Activated CD8-positive, alpha-beta memory T cell treated with anti-CD3 and anti-CD28 coated beads, Interleukin-2, amount 10 ng/mL, durations not matched to agents 7 days and 5 days (primary cell): Measurements from ENCODE around the gene SLC4A1AP. TPM values are rescaled to one million over a fixed set of nuclear protein-coding genes. Genes with fewer than 3 reads are reported as not detected.
A peak's percentile ranks its signal among the peaks of the same experiment; 100 is the strongest.

Experiments
- ATAC-seq: fragments of 150-1000 bp; cut with Tn5 transposase; one replicate; pipeline ENCODE4 v1.10.0; 2021; ENCODE audit warnings: moderate library complexity
- CTCF ChIA-PET: fragments of 350-600 bp; sonication (Branson Sonifier 250); formaldehyde crosslinking; loops from one replicate; lab custom pipeline; 2021; ENCODE audit warnings: antibody characterized with exemption; lab: Charles Lee
- DNase-seq: peaks from one replicate; pipeline ENCODE4 v3.0.0-alpha.2; 2020
- H3K27ac Mint-ChIP-seq: one replicate; pipeline ENCODE4 v1.8.0; 2021; ENCODE audit warnings: mild to moderate bottlenecking, mixed read lengths
- H3K27me3 Mint-ChIP-seq: one replicate; pipeline ENCODE4 v1.8.0; 2021; ENCODE audit warnings: mixed read lengths
- H3K36me3 Mint-ChIP-seq: one replicate; pipeline ENCODE4 v1.8.0; 2021; ENCODE audit warnings: mild to moderate bottlenecking, mixed read lengths
- H3K4me1 Mint-ChIP-seq: one replicate; pipeline ENCODE4 v1.8.0; 2021; ENCODE audit warnings: mixed read lengths
- H3K4me3 Mint-ChIP-seq: one replicate; pipeline ENCODE4 v1.8.0; 2021; ENCODE audit warnings: mild to moderate bottlenecking, moderate library complexity, mixed read lengths
- H3K9me3 Mint-ChIP-seq: one replicate; pipeline ENCODE4 v1.8.0; 2022; ENCODE audit warnings: low read depth, mixed read lengths
- total RNA-seq, 2 experiments: library from RNA; stranded (reverse); gene quantifications; one replicate each; pipeline ENCODE4 v1.2.3, GENCODE V29; 2021

The SLC4A1AP gene
- total RNA-seq, 2 experiments from 2014 or later: 27.8 to 28.2 TPM

- Mint-ChIP-seq H3K27ac (no peak overlapping the region), H3K36me3 (peaks cover 2% of the 10 kb centered on the region), H3K27me3 (no peaks in the 10 kb centered on the region), H3K4me3 (peak overlapping the region; percentile 37), H3K4me1 (peaks cover 7% of the 10 kb centered on the region), H3K9me3 (no peaks in the 10 kb centered on the region)
- ATAC-seq (peak; percentile 86), DNase-seq (peak; percentile 64)
- CTCF ChIA-PET: interaction anchor here (3.7 kb wide), 1 partner anchor 12 kb away, joined by 14 read pairs; no protein-coding TSS in a partner anchor
These were observed 71.7 kb downstream of the SLC4A1AP start for GRCh38 chr2:27735263-27735904.

DNA sequence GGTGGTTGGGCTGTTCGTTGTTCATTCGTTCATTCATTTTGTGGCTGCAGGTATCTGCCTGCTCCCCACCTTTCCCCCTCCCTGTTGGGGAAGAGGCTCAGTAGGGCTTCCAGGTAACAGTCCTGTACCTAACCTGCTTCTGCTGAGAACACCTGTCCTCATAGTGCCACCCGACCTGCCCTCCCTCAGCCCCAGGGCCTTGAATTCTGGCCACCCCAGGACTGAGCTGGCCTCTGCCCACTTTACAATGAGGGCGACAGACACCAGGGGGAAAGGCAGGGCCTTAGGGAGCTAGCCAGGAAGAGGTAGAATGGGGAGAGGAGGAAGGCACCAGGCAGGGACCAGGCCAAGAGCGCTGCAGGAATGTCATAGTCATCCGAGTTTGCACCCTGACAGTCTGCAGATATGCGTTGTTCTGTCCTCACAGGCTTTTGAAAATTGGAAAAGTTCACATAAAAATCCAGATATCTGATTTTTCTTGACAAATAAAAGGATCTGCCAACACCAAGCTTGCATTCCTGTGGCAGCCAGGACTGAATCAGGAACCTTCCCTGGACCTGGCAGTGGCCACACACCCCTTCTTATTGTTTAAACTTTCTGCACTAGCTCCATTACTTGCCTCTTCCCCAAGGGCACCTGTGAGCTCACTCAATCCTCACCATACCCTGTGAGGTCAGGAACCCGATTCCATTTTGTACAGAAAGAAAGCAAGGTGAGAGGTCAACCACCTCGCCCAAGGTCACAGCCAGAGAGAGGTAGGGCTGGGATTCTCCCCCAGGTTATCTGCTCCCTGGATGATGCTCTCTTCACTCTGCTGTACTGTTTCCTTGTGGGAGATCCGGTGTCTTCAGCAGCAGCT, 72.6 kb downstream of the SLC4A1AP start:
- no peak overlapping the region for H3K27ac Mint-ChIP-seq
- peaks cover 7% of the 10 kb centered on the region for H3K4me1 Mint-ChIP-seq
- CTCF ChIA-PET: interaction anchor here (2.1 to 3.7 kb wide), 2 partner anchors 13 to 18 kb away, joined by 4 to 14 read pairs; no protein-coding TSS in a partner anchor
- H3K27me3 Mint-ChIP-seq: no peaks in the 10 kb centered on the region
- ATAC-seq (no peak), DNase-seq (no peak)
- H3K4me3 Mint-ChIP-seq: no peak overlapping the region
- no peaks in the 10 kb centered on the region for H3K9me3 Mint-ChIP-seq
- peaks cover 2% of the 10 kb centered on the region for H3K36me3 Mint-ChIP-seq

GRCh38 chr2:27736890-27737204, 73.2 kb downstream of the SLC4A1AP start:
- peaks cover 2% of the 10 kb centered on the region for H3K36me3 Mint-ChIP-seq

DNA sequence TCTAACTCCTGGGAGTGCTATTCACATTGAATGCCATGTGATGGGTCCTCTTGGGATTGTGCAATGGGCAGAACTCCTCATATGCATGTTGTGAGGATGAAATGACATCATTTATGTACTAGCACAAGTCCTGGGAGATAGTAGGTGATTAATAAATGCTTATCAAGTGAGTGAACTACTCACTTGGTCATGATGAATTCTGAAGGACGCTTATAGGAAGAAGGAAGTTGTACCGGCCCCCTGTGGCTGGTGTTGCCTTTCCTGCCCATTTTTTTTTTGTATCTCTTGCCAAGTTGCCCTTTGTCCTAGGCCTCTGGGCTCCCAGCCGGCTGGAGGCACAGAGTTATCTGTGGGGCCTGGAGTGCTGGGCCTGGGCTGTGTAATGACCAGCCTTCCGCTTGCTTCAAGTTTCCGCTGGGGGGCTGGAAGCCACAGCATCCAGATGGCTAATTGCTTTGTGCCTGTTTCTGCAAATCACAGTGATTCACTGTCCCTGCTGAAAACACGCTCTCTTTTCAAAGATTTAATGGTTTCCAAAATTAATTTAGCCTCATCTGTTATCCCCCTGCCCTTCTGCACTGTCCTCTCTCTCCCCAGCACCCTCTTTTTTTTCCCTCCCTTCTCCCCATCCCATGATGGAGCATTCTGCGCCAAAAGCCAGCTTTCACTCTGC, 74.1 kb downstream of the SLC4A1AP start:
- Mint-ChIP-seq H3K9me3 (no peaks in the 10 kb centered on the region), H3K36me3 (peaks cover 2% of the 10 kb centered on the region), H3K4me3 (no peak overlapping the region), H3K27me3 (no peaks in the 10 kb centered on the region), H3K27ac (no peak overlapping the region), H3K4me1 (peaks cover 7% of the 10 kb centered on the region)
- CTCF ChIA-PET: interaction anchor here (2.1 to 3.7 kb wide), 2 partner anchors 14 to 17 kb away, joined by 4 to 14 read pairs; no protein-coding TSS in a partner anchor
- DNase-seq (no peak), ATAC-seq (no peak)

More at GRCh38 chr2:27736890-27737204, 73.2 kb downstream of the SLC4A1AP start:
- Mint-ChIP-seq H3K4me3 (no peak overlapping the region), H3K27ac (no peak overlapping the region), H3K9me3 (no peaks in the 10 kb centered on the region), H3K27me3 (no peaks in the 10 kb centered on the region), H3K4me1 (peaks cover 7% of the 10 kb centered on the region)
- ATAC-seq (no peak), DNase-seq (no peak)
- CTCF ChIA-PET: interaction anchor here (2.1 to 3.7 kb wide), 2 partner anchors 13 to 18 kb away, joined by 4 to 14 read pairs; no protein-coding TSS in a partner anchor

DNA sequence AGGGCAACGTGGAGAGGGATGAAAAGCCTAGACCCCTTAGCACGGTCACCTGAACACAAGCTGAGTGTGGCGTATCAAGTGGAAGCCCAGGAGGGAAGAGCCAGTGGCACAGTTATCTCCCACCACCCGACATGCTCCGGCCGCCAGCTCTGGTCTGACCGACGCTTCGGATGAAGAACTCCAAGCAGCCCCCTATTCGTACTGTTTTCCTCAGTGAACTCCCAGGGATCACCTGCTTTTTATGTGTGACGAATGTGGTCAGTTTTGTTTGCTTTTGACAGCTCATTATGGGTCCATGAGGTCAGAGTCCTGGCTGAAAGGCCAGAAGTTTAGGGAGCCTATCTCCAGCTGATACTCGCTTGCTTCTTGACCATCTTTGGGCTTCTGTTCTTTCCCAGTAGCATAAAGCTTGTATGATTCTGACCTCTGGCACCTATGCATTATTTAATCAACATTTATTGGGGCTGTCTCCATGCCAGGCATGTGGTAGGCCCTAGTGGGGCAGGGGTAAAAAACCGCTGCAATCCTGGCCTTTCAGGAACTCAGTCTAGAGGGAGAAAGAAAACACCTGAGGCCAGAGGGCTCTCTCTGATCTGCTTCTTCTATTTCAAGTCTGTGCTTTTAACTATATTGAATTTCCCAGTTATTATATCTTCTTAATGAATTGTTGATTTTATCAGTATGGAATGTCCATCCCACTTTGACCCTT, 74.8 kb downstream of the SLC4A1AP start:
- Mint-ChIP-seq H3K9me3 (no peaks in the 10 kb centered on the region), H3K27me3 (no peaks in the 10 kb centered on the region), H3K36me3 (peaks cover 2% of the 10 kb centered on the region), H3K27ac (no peak overlapping the region), H3K4me3 (no peak overlapping the region), H3K4me1 (peaks cover 7% of the 10 kb centered on the region)
- CTCF ChIA-PET: interaction anchor here (2.1 to 3.7 kb wide), 2 partner anchors 15 to 16 kb away, joined by 4 to 14 read pairs; no protein-coding TSS in a partner anchor
- no peak for ATAC-seq
- DNase-seq: no peak

DNA sequence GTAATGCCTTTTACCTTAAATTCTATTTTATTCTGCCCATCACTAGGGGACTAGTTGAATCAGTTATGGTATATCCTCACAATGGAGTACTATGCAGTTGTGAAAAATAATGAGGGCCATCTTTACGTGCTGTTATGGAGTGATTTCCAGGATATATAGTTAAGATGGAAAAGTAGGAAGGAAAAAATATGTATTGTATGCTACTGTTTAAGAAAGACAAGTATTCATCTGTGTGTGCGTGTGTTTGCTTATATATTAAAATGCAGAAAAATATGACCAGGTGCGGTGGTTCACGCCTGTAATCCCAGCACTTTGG, 75.3 kb downstream of the SLC4A1AP start:
- H3K9me3 Mint-ChIP-seq: no peaks in the 10 kb centered on the region
- no peak overlapping the region for H3K4me3 Mint-ChIP-seq
- H3K4me1 Mint-ChIP-seq: peaks cover 7% of the 10 kb centered on the region

GRCh38 chr2:27741673-27742072, 78.0 kb downstream of the SLC4A1AP start:
- ATAC-seq (no peak), DNase-seq (no peak)
- Mint-ChIP-seq H3K4me3 (no peak overlapping the region), H3K27me3 (peaks cover 6% of the 10 kb centered on the region), H3K9me3 (no peaks in the 10 kb centered on the region), H3K27ac (no peak overlapping the region), H3K36me3 (no peaks in the 10 kb centered on the region), H3K4me1 (no peaks in the 10 kb centered on the region)
- CTCF ChIA-PET: interaction anchor here (0.7 kb wide), 1 partner anchor 10 kb away, joined by 4 read pairs; no protein-coding TSS in a partner anchor

More for the DNA sequence above, 75.3 kb downstream of the SLC4A1AP start:
- no peak for ATAC-seq
- Mint-ChIP-seq H3K27ac (no peak overlapping the region), H3K36me3 (peaks cover 2% of the 10 kb centered on the region), H3K27me3 (no peaks in the 10 kb centered on the region)
- no peak for DNase-seq
- CTCF ChIA-PET: no interaction called here

DNA sequence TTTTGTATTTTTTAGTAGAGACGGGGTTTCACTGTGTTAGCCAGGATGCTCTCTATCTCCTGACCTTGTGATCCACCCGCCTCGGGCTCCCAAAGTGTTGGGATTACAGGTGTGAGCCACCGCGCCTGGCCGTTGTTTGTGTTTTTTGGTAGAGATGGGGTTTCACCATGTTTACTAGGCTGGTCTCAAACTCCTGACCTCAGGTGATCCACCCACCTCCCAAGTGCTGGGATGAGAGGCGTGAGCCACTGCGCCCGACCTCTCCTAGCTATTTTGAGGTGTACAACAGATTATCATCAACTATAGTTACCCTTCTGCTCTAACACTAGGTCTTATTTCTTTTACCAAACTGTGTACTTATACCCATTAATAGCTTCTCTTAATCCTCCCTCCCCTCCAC, 78.9 kb downstream of the SLC4A1AP start:
- Mint-ChIP-seq H3K36me3 (no peaks in the 10 kb centered on the region), H3K4me3 (no peak overlapping the region), H3K27ac (no peak overlapping the region), H3K4me1 (no peaks in the 10 kb centered on the region), H3K27me3 (peaks cover 7% of the 10 kb centered on the region), H3K9me3 (no peaks in the 10 kb centered on the region)
- ATAC-seq: no peak
- CTCF ChIA-PET: no interaction called here
- no peak for DNase-seq

Other genes starting within 250 kb of the SLC4A1AP start
- 100 to 1,000 TPM in 1 of 2 experiments, 10 to 100 TPM in 1; 88.5 to 103 TPM for gene NRBP1, start 235.3 kb upstream of the SLC4A1AP start, total RNA-seq
- gene KRTCAP3, start 221.5 kb upstream of the SLC4A1AP start, total RNA-seq: 1 to 10 TPM; 4.5 to 6.4 TPM
- 10 to 100 TPM; 11.5 to 15.7 TPM for gene IFT172, start 174.1 kb upstream of the SLC4A1AP start, total RNA-seq
- under 1 TPM in 1 of 2 experiments, not detected in 1; 0.14 TPM for gene FNDC4, start 168.7 kb upstream of the SLC4A1AP start, total RNA-seq
- gene GCKR, start 167.1 kb upstream of the SLC4A1AP start, total RNA-seq: not detected
- 10 to 100 TPM; 32.8 to 39.5 TPM for gene ZNF512, start 80.8 kb upstream of the SLC4A1AP start, total RNA-seq
- 1 to 10 TPM in 1 of 2 experiments, under 1 TPM in 1; 0.98 to 1.5 TPM for gene CCDC121, start 34.9 kb upstream of the SLC4A1AP start, total RNA-seq
- gene GPN1, start 34.8 kb upstream of the SLC4A1AP start, total RNA-seq: 10 to 100 TPM; 36.9 to 50.9 TPM
- 10 to 100 TPM; 34.8 to 39.7 TPM for gene SUPT7L, start 275 bp upstream of the SLC4A1AP start, total RNA-seq
- 10 to 100 TPM; 49.0 to 62.0 TPM for gene MRPL33, start 107.8 kb downstream of the SLC4A1AP start, total RNA-seq
- gene RBKS, start 226.5 kb downstream of the SLC4A1AP start, total RNA-seq: 1 to 10 TPM; 2.6 to 3.4 TPM
- gene BABAM2, start 226.8 kb downstream of the SLC4A1AP start, total RNA-seq: 10 to 100 TPM; 65.4 to 69.5 TPM